Sigmoid colon (tissue), 4 donors: ENCODE results near the gene CDK4.

Source experiments
- CTCF ChIP-seq, 4 experiments: fragments of 450-650 bp in 3 of 4; fragments of 200-600 bp in 1 of 4; IDR thresholded peaks; one replicate each; pipeline ENCODE4 v1.5.1; 2016 to 2019; ENCODE audit warnings: antibody characterized with exemption in 4 of 4, mild to moderate bottlenecking in 3 of 4, moderate library complexity in 2 of 4
- EP300 ChIP-seq, 4 donors: sonication (generic); formaldehyde crosslinking; IDR thresholded peaks; one replicate each; pipeline ENCODE4 v1.6.1; 2017; ENCODE audit warnings: antibody characterized with exemption in 4 of 4
- POLR2A ChIP-seq, 2 donors: fragments of 450-650 bp; IDR thresholded peaks; one replicate each; pipeline ENCODE4 v1.6.1; 2016; ENCODE audit warnings: antibody characterized with exemption in 2 of 2, mild to moderate bottlenecking in 2 of 2, moderate library complexity in 2 of 2
- POLR2AphosphoS5 ChIP-seq, 4 donors: sonication (generic); formaldehyde crosslinking; IDR thresholded peaks; one replicate each; pipeline ENCODE4 v1.6.1; 2017; ENCODE audit warnings: antibody characterized with exemption in 4 of 4

- no peak for TF ChIP-seq CTCF (IDR thresholded peaks at IDR 0.05)
- TF ChIP-seq POLR2A (IDR thresholded peaks at IDR 0.05) = no peak
- TF ChIP-seq EP300 (IDR thresholded peaks at IDR 0.05) = no peak
- no peak for TF ChIP-seq POLR2AphosphoS5 (IDR thresholded peaks at IDR 0.05)
These were observed 14.6 kb upstream of the CDK4 start, which contains the start of gene CYP27B1 for GRCh38 chr12:57766464-57767304.
